Esophagus squamous epithelium (tissue), 5 donors: ENCODE measurements around the gene FOXP1. TPM values are rescaled to one million over a fixed set of nuclear protein-coding genes. Genes with fewer than 3 reads are reported as not detected.

Source experiments
- DNase-seq: peaks from one replicate; lab custom pipeline; 2025; lab: John Stamatoyannopoulos, UW
- H3K27ac ChIP-seq, 4 donors: fragments of 200-600 bp; sonication (generic); one replicate each; pipeline ENCODE4 v1.5.1; 2016 to 2019; ENCODE audit warnings: mild to moderate bottlenecking in 1 of 4
- H3K27me3 ChIP-seq, 4 donors: fragments of 200-600 bp; sonication (generic); 1 replicate in 3 of 4; 2 replicates in 1 of 4; pipeline versions ENCODE4 v1.5.1 to v1.6.0; 2017 to 2021; ENCODE audit warnings: antibody characterized with exemption in 1 of 4
- H3K36me3 ChIP-seq, 3 donors: fragments of 200-600 bp; sonication (generic); one replicate each; pipeline ENCODE4 v1.5.1; 2016 to 2019
- H3K4me1 ChIP-seq, 3 donors: fragments of 200-600 bp; sonication (generic); one replicate each; pipeline ENCODE4 v1.5.1; 2017 to 2019
- H3K4me3 ChIP-seq, 4 donors: fragments of 200-600 bp; sonication (generic); 1 replicate in 3 of 4; 2 replicates in 1 of 4; pipeline ENCODE4 v1.5.1; 2016 to 2019; ENCODE audit warnings: mild to moderate bottlenecking in 2 of 4, moderate library complexity in 1 of 4
- H3K9me3 ChIP-seq, 3 donors: fragments of 200-600 bp; sonication (generic); one replicate each; pipeline ENCODE4 v1.5.1; 2016 to 2019
- CTCF ChIP-seq, 6 experiments: fragments of 450-650 bp in 4 of 6; fragments of 200-600 bp in 2 of 6; sonication (generic) in 2 of 6; IDR thresholded peaks; one replicate each; pipeline ENCODE4 v1.5.1; 2016 to 2019; ENCODE audit warnings: antibody characterized with exemption in 6 of 6, mild to moderate bottlenecking in 4 of 6, moderate library complexity in 4 of 6
- POLR2A ChIP-seq, 4 donors: fragments of 450-650 bp; IDR thresholded peaks; one replicate each; pipeline ENCODE4 v1.6.1; 2017; ENCODE audit warnings: antibody characterized with exemption in 4 of 4, mild to moderate bottlenecking in 4 of 4, moderate library complexity in 3 of 4
- WGBS, 2 donors: methylation state at CpG; one replicate each; pipeline ENCODE4 v1.1.5; 2018; 5-methylcytosine and 5-hydroxymethylcytosine counted together
- intact Hi-C: fragments of 100-400 bp; cut with DNase I; formaldehyde crosslinking; loops from one replicate; pipeline ENCODE4 v1.15.0; 2022
- total RNA-seq, 4 donors: library from RNA; depleted of rRNA; stranded (reverse); fragments of >200 nt; gene quantifications; one replicate each; pipeline ENCODE4 v1.1.0, GENCODE V29; 2016
- donor health status: DM: yes; HTN: yes; CAD: no.

Gene FOXP1
- total RNA-seq, 4 donors from 2014 or later = 49.1 to 124 (median 61.1) TPM

GRCh38 chr3:70974747-70975146 is 608.8 kb downstream of the FOXP1 start:
- DNase-seq = no peak
- no peaks in the 10 kb centered on the region for H3K27me3 ChIP-seq
- TF ChIP-seq CTCF (IDR thresholded peaks at IDR 0.05) (no peak), POLR2A (IDR thresholded peaks at IDR 0.05) (no peak)
- intact Hi-C loops = no loop called here
- WGBS, 2 donors = 66 to 72% methylated on average over 5 of the region's 5 CpGs
- peak overlapping the region in 3 of 4 donors; percentile 9 to 37 (median 24) for H3K27ac ChIP-seq
- H3K9me3 ChIP-seq = no peaks in the 10 kb centered on the region
- peaks cover 0 to 18% (median 0%) of the 10 kb centered on the region in 3 donors for H3K4me1 ChIP-seq
- H3K4me3 ChIP-seq = no peak overlapping the region
- peaks cover 0 to 90% (median 24%) of the 10 kb centered on the region in 3 donors for H3K36me3 ChIP-seq

- no peaks in the 10 kb centered on the region for H3K27me3 ChIP-seq
- H3K36me3 ChIP-seq = peaks cover 0 to 98% (median 29%) of the 10 kb centered on the region in 3 donors
- WGBS, 2 donors = 75 to 85% methylated on average over 6 of the region's 6 CpGs
- DNase-seq = no peak
- no peak overlapping the region for H3K4me3 ChIP-seq
- H3K4me1 ChIP-seq = peaks cover 0 to 17% (median 0%) of the 10 kb centered on the region in 3 donors
- H3K27ac ChIP-seq = no peak overlapping the region
- intact Hi-C loops = no loop called here
- TF ChIP-seq POLR2A (IDR thresholded peaks at IDR 0.05) (no peak), CTCF (IDR thresholded peaks at IDR 0.05) (no peak)
- H3K9me3 ChIP-seq = no peaks in the 10 kb centered on the region
Measured at GRCh38 chr3:70973558-70973957, 610.0 kb downstream of the FOXP1 start.

GRCh38 chr3:70972855-70973254 is 610.7 kb downstream of the FOXP1 start:
- intact Hi-C loops = no loop called here
- Histone ChIP-seq H3K9me3 (no peaks in the 10 kb centered on the region), H3K4me3 (no peak overlapping the region), H3K27me3 (no peaks in the 10 kb centered on the region), H3K4me1 (peaks cover 0 to 19% (median 0%) of the 10 kb centered on the region in 3 donors), H3K36me3 (peaks cover 0 to 98% (median 29%) of the 10 kb centered on the region in 3 donors), H3K27ac (no peak overlapping the region)
- WGBS, 2 donors = 88 to 93% methylated on average over 11 of the region's 11 CpGs
- TF ChIP-seq CTCF (IDR thresholded peaks at IDR 0.05) = no peak
- DNase-seq = no peak

GRCh38 chr3:70970952-70971351 is 612.6 kb downstream of the FOXP1 start:
- no peaks in the 10 kb centered on the region for H3K27me3 ChIP-seq
- no peak overlapping the region for H3K4me3 ChIP-seq
- peak overlapping the region in 1 of 4 donors; percentile 21 for H3K27ac ChIP-seq
- peaks cover 0 to 27% (median 0%) of the 10 kb centered on the region in 3 donors for H3K4me1 ChIP-seq
- no peak for DNase-seq
- H3K36me3 ChIP-seq = peaks cover 0 to 98% (median 17%) of the 10 kb centered on the region in 3 donors
- WGBS, 2 donors = 54 to 75% methylated on average over 5 to 6 of the region's 6 CpGs
- TF ChIP-seq POLR2A (IDR thresholded peaks at IDR 0.05) (no peak), CTCF (IDR thresholded peaks at IDR 0.05) (no peak)
- H3K9me3 ChIP-seq = no peaks in the 10 kb centered on the region
- intact Hi-C loops = no loop called here

- Histone ChIP-seq H3K4me3 (no peak overlapping the region), H3K4me1 (peaks cover 0 to 27% (median 0%) of the 10 kb centered on the region in 3 donors), H3K9me3 (no peaks in the 10 kb centered on the region), H3K27me3 (no peaks in the 10 kb centered on the region), H3K27ac (no peak overlapping the region), H3K36me3 (peaks cover 6 to 98% (median 18%) of the 10 kb centered on the region in 3 donors)
- WGBS, 2 donors = 67 to 76% methylated on average over 4 of the region's 4 CpGs
- intact Hi-C loops = no loop called here
- DNase-seq = no peak
- no peak for TF ChIP-seq CTCF (IDR thresholded peaks at IDR 0.05)
- TF ChIP-seq POLR2A (IDR thresholded peaks at IDR 0.05) = no peak
Measured at GRCh38 chr3:70970171-70970570, 613.4 kb downstream of the FOXP1 start.
